ENCODE results near the gene MAP1LC3A.
A peak's percentile ranks its signal among the peaks of the same experiment; 100 is the strongest.
"Not testable (repeated sequence)": the region's sequence is repeated elsewhere in the genome, so short reads cannot be mapped to it uniquely, and the experiment has no call there.

Gene MAP1LC3A

DNA sequence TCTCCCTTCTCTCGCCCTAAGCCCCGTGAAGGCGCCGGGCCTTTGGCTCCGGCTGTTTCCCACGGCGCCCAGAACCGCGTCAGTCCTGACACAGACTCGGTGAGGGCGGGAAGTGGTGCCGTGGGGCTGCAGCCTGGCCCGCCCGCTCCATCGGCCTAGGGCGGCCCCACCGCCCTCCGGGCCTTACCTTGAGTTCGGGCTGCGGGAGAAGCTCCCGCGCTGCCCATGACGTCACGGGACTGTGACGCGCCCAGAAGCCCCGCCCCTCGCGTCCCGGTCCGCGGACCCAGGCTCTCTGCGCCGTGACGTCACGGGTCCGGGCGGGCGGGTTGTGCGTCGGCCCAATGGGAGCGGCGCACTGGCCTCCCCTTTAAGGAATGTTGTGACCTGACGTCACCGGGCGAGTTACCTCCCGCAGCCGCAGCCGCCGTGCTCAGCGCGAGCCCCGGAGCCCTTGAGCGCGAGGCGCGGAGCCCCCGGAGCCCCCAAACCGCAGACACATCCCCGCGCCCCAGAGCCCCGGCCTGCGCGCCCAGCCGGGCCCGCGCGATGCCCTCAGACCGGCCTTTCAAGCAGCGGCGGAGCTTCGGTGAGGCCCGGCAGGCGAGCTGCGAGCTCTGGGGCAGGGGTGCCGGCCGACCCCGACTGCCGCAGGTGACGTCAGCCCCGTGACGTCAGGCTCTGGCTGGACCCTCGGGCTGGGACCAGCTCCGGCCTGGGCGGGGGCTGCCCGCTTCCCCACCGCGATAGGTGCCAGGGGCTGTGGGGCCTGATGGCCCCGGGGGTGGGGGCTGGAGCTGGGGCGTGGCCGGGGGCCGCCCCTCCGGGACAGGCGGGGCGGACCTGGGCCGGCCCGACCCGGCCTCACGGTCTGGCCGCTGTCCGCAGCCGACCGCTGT, at the start of gene MAP1LC3A:
Gene MAP1LC3A, plus strand, starts transcription at position 399 of the 899 bp plus-strand sequence. Its CDS starts 151 bp downstream, at position 550.
- DNase-seq = peak; percentile 71 to 95

DNA sequence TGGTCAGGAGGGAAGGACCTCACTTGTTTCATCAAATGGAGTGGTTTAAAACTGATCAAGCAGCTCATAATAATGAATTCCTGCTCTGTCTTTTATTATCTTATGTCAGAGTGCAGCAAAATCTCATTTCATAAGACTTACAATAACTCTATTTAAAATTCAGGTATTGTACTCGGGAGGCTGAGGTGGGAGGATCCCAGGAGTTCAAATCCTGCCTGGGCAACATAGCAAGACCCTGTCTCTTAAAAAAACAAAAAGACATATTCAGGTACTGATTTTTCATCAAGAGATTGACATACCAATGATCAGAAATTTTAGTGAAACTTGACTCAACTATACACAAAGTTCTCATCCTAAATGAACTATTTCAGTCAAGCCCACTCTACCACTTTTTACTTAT, 47.9 kb upstream of the MAP1LC3A start:
- no peak for DNase-seq

DNA sequence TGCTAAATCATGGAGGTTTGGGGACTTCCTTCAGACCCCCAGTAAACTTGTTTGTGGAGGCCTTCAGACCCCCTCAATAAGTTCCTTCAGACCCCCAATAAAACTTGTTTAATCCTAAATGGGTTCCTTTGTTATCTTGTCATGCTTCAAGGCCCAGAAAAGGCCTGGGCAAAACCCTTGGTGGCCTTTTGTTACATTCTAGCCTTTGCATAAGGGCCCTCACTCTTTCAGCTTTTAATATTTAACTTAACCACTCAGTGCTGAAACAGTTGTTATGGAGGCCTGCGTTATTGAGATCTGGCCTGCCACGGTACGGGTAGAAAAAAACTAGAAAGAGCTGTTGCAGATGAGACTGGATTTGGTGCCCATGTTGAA, 46.6 kb upstream of the MAP1LC3A start:
- no peak for DNase-seq

DNA sequence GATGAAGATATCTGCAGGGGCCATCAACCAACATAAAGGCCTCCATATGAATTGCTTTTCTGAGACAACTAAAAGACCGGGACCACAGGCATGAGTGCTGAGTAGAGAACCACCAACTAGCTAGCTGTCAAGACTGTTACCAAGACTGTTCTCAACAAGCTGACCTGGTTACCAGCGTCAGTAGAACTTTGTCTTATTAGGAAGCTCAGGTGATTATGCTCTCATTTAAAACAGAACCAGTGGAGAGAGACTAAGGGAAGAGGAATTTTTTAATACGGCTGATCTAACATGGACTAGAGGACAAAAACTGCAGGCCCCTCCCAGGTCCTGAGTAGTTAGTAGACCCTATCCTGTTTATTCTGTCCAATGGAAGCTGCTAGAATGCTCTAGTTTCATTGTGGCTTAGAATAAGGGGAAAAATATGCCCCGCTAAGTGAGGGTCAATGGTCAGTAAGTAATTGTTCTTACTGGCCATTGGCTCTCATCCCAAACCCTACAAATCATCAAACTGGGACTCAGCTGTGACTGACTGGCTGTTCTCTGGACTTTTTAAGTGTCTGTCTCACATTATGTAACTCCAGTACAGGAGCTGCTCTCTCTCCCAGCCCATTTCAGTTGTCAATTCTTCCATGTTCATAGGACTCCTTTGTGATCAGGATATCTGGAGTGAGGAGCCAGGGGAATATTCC, 46.1 kb upstream of the MAP1LC3A start:
- DNase-seq = no peak

DNA sequence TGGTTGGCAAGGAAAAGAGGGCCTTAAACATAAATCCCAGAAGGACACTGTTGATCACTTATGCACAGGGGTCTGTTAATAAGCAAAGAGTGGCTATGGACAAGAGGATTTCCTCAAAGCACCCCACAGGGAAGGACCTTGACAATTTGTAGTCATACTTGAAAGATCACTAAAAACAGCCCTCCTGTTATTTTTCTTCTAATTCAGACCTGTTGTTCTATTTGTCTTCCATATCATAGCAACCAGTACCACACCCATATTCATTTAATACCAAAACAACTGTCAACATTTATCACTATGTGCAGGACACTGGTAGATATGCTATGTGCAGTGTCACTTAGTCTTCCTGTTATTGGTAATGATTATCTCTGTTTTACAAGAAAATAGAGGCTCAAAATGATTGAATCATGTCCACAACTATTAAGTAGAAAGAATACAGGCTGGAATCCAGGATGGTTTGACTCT, 45.5 kb upstream of the MAP1LC3A start:
- DNase-seq = no peak

DNA sequence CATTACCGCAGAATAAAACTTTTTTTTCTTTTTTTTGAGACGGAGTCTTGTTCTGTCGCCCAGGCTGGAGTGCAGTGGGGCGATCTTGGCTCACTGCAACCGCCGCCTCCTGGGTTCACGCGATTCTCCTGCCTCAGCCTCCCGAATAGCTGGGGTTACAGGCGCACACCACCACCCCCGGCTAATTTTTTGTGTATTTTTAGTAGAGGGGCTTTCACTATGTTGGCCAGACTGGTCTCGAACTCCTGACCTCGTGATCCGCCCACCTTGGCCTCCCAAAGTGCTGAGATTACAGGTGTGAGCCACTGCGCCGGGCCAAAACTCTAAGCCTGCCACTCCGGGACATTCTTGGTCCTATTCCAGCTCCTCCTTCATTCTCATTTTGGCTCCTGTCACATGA, 44.5 kb upstream of the MAP1LC3A start:
- not testable (repeated sequence) for DNase-seq

DNA sequence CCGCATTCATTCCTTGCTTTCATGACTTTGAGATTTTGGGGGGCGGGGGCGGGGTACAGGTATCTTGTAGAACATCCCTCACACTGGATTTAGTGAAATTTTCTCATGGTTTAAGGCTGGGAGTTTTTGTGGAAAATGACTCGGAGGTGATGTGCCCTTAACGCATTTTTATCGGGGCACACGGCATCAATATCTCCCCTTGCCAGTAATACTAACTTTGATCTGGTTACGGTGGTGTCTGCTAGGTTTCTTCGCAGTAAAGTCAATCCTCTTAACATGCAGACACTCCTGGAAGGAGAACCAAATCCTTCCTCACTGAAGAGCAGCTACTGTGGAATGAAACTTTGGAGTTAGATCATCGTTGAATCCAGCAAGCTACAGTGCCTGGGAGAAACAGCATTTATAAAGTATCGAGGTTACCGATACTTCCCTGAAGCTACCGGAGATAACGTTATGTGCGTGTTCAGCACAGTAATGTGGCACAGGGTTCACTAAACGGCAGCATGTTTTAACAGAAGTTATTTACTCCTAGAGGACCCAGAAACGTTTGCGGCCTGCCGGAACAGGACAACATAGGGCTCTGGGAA, 43.5 kb upstream of the MAP1LC3A start:
- no peak for DNase-seq

DNA sequence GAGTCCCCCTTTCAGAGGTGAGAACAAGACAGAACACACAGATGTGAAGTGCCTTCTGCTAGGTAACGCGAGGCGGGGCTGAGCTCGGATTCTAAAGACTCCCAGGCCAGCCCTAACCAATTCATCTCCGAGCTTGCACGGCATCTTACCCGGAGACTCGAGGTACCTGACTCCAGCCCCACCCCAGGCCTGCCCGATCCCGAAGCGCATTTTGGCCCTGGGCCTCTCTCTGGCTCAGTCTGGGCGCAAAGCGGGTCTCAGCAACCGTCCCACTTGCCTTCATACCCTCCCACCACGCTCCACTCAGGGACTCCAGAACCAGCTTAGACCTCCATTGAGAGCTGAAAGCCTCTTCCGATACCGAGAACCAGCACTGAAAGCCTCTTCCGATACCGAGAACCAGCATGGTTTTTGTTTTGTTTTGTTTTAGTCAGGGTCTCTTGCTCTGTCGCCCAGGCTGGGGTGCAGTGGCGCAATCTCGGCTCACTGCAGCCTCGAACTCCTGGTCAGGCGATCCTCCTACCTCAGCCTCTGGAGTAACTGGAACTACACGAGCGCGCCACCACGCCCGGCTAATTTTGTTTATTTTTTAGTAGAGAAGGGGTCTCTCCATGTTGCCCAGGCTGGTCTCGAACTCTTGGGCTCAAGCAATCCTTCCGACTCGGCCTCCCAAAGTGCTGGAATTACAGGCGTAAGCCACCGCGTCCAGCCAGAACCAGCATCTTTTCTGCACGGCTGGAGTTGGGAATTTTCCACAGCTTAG, 42.9 kb upstream of the MAP1LC3A start:
- peak; percentile 59 to 85 for DNase-seq

DNA sequence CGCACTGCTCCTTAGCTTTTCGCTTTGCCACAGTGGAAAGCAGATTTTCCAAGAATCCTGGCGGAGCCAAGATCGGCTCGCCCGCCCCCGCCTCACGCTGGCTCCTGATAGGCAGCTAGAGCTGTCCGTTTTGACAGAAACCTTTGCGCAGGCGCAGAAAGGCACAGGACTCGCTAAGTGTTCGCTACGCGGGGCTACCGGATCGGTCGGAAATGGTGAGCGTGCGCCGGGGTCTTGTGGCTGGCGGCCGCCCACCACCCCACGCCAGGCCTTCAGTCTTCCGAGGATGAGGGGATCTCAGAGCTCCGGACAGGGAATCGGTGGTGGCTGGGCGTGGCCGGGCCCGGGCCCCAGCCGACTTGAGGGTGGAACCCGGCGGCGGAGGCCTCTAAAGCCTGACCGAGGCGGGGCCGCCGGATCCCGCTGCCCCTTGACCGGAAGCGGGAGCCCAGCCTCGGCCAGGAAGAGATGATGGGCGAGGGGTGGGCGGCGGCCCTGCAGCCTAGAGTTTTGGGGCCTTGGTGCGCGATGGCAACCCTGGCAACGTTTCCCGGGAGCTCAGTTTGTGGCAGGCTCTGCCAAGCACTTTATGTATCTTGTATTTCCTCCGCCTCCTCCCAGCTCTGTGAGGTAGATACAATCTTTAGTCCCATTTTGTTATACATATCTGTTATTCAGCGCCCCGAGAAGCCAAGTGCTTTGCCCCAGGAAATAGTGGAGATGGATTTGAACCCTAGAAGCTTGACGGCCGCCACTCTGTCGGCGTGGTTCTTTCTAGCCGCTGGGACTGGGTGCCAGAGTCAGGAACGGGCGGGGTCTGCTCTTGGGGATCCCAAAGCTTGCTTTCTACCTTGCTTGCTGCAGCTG, 42.0 kb upstream of the MAP1LC3A start, which contains the start of gene DYNLRB1:
Gene DYNLRB1, plus strand, starts transcription at position 176 of the 867 bp plus-strand sequence. Its CDS starts 37 bp downstream, at position 213.
- DNase-seq = peak; percentile 95 to 99

DNA sequence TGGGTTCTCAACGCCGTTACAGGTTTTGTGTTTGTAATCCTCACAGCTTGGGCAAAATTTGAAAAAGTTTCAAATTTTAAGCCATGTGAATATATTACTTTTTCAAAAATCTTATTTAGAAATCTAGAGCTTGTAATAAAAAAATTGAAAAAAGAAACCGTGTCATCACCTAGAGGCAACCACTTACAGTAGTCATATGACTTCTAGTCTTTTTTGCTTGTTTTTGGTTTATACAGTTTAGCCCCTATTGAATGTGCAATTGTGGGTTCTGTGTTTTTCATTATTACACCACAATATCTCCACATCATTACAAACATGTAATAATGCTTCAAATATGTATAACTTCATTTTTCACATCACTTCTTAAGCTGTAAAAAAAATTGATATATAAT, 41.4 kb upstream of the MAP1LC3A start:
- DNase-seq = no peak

DNA sequence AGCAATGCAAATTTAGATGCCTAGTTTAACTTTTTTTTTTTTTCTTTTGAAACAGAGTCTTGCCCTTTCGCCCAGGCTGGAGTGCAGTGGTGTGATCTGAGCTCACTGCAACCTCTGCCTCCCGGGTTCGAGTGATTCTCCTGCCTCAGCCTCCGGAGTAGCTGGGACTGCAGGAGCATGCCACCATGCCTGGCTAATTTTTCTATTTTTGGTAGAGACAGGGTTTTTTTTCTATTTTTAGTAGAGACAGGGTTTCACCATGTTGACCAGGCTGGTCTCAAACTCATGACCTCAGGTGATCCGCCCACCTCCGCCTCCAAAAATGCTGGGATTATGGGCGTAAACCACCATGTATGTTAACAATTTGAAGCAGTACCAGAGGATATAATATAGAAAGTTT, 39.7 kb upstream of the MAP1LC3A start:
- not testable (repeated sequence) for DNase-seq

DNA sequence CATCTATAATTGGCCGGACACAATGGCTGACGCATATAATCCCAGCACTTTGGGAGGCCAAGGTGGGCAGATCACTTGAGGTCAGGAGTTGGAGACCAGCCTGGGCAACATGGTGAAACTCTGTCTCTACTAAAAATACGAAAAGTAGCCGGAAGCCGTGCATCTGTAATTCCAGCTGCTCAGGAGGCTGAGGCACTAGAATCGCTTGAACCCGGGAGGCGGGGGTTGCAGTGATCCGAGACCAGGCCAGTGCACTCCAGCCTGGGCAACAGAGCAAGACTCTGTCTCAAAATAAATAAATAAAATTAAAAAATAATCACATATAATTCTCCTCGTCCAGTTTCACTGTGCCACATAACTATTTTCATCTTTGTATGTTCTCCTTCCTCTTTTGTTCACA, 38.7 kb upstream of the MAP1LC3A start:
- DNase-seq = not testable (repeated sequence)

DNA sequence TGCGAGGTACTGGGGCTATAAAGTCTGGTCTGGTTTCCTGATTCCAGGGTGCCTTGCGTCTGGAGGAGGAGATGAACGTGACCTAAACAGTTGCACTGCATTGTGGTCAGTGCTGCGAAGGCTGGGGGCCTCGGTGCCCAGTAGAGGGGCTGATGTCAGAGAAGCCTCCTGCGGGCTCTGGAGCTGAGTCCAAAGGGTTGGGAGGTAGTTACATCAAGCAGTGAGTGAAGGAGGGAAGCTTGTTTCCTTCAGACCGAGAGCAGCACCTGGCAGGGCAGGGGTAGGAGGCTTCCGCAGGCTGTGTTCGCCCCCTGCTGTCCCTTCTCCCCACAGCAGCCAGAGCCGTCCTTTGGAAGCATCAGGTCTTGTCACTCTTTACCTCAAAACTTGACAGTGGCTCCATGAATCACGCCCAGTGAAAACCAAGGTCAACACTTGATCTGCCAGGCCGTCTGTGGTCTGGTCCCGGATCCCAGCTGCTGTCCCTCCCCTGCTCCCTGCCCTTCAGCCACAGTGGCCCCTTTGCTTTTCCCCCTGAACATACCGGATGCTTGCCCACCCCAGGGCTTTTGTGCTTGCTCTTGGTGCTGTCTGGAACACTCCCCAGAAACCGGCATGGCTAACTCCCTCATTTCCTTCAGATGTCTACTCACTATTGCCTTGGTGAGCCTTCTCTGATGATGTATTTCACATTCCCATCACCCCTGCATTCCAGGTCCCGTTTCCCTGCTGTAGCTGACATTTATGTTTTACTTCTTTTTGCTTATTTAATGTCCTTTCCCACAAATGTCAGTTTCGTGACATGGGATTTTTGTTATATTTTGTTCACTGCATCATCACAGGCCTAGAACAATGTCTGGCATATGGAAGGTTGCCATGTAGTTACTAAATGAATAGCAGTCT, 35.3 kb upstream of the MAP1LC3A start:
- peak; percentile 53 to 80 for DNase-seq

DNA sequence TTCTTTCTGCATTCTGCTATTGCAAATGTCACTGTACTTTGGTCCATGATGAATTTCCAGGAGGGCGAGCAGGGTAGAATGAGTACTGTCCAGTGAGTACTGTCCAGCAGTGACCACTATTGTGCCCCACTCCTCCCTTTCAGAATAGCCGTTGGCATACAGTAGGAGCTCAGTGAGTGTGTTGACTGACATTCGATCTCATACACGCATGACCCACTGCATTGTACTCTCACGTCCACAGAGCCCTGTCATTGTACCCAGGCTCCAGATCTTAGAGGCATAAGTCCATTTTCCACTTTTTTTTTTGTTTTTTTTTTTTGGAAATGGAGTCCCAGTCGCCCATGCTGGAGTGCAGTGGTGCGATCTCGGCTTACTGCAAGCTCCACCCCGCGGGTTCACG, 34.1 kb upstream of the MAP1LC3A start:
- DNase-seq = no peak

DNA sequence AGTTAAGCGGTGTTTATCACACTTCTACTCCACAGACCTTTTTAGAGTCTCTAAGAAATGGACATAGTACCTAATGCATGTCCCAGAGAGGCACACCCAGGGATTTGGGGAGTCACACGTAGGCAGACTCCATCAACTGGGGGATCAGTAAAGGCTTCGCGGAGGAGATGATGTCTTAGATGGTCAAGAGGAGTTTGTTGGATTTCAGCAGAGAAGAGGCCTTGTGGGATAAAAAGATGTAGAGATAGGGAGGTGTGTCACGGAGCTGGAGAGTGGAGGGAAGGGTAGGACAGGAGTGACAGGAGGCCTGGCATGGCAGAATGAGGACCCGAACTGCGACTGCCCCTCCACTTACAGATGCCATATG, 33.2 kb upstream of the MAP1LC3A start:
- no peak for DNase-seq

DNA sequence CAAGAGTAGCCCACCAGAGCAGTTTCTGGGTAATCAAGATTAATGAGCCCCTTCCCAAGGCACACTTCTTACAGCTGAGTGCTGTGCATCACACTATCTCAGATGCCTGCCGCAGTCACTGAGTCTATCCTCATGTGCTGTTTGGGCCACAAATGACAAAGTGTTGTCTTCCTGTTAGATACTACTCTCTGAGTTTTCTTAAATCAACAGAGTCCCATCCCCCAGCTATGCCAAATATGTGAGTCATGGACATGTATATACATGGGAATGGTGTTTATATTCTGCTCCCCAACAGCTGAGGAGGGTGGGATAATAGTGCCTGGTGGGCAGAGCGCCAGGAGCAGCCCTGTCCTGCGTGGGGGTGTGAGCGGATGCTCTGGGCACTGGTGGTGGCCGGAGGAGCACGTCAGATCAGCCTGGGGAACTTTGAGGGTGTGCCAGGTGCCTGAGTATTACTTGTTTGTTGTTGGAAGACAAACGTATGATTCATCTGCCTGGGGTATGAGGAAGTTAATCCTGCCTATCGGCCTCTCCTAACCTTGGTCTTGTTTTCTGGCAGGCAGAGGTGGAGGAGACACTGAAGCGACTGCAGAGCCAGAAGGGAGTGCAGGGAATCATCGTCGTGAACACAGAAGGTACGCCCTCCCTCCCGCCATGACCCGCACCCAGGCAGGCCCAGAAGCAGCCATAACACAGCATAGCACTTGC, 32.7 kb upstream of the MAP1LC3A start:
- DNase-seq = peak; percentile 42 to 61

DNA sequence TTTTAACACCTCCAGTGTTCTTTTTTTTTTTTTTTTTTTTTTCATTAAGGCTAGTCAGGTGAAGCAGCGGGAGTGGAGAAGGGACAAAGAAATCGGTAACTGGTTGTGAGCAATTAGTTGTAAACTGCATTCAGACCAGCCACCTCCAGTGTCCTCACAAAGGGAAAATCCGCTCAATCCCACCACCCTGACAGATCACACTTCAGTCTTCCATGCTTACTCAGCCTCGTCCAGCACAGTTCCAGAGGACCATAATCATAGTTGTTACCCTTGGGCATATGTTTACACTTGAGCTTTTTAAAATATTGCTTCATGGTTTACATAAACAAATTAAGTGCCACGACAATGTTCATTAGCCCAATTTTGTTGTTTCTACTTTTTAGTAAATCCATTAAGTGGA, 32.1 kb upstream of the MAP1LC3A start:
- no peak for DNase-seq

DNA sequence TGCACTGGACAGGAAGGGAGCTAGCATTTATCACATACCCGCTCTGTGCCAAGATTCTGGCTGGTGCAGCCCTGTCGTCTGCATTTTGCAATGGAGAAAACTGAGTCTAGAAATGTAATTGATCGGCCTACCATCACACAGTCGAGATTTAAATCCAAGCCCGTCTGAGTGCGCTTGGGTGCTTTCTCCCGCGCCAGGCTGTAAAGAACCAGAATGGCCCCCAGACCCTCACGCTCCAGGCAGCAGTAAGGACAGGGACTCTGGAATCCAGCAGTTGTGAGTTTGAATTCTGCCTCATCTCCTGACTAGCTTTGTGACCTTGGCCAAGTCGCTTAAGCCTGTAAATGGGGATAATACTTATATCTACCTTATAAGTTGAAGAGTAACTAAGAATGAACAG, 31.5 kb upstream of the MAP1LC3A start:
- DNase-seq = no peak

DNA sequence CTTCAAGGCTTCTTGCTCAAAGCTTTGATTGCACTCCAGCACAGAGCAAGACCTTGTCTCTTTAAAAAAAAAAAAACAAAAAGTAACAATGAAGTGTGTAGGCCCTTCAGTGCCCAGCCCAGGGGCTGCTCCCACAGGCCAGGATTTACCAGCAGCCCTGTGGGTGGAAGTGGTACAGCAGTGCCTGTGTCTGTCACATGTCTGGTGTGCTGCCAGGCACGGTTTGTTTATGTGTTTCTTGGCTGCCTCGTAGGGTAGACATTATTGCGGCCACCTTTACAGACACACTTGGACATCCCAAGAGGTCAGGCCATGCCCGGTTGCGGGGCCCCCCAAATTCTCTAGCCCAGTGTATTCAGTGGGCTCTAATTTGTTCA, 29.6 kb upstream of the MAP1LC3A start:
- no peak for DNase-seq

DNA sequence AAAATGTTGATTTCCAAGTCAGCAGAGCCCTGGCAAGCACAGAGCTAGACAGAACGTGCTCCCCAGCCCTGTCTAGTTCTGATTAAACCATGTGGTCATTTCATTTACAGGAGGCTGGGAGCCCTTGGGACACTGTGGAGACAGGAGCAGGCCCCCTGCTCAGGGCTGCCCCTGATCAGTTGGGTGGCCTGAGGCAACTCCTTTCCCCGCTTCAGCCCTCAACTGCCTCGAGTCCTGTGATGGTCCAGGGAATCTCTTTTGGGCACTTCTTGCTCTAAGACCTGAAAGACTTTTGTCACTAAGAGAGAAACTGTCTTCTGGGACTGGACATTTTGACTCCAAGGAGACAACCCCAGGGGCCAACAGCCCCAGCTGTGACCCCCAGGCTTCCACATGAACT, 28.8 kb upstream of the MAP1LC3A start:
- no peak for DNase-seq
